WTC11 (cell line): ENCODE measurements around the gene SHISAL1.

Experiments used
- KAT7 ChIP-seq: sonication (generic); formaldehyde crosslinking; IDR thresholded peaks from 2 replicates; pipeline ENCODE4 v1.8.1; 2023; ENCODE audit warnings: missing genetic modification reagents, mild to moderate bottlenecking, borderline replicate concordance
- PRDM15 ChIP-seq: sonication (generic); formaldehyde crosslinking; IDR thresholded peaks from 2 replicates; pipeline ENCODE4 v1.8.0; 2022; ENCODE audit warnings: missing genetic modification reagents
- ZNF121 ChIP-seq: sonication (generic); formaldehyde crosslinking; IDR thresholded peaks from 2 replicates; pipeline ENCODE4 v1.8.0; 2023; ENCODE audit warnings: missing genetic modification reagents
- ZNF232 ChIP-seq: sonication (generic); formaldehyde crosslinking; IDR thresholded peaks from 2 replicates; pipeline ENCODE4 v1.8.0; 2022; ENCODE audit warnings: mild to moderate bottlenecking, missing genetic modification reagents
- TF ChIP-seq, protein P1 (sequence below): fragments of 200-600 bp; IDR thresholded peaks from 2 replicates; pipeline ENCODE4 v1.8.0; 2022; ENCODE audit warnings: antibody characterized with exemption

DNA sequence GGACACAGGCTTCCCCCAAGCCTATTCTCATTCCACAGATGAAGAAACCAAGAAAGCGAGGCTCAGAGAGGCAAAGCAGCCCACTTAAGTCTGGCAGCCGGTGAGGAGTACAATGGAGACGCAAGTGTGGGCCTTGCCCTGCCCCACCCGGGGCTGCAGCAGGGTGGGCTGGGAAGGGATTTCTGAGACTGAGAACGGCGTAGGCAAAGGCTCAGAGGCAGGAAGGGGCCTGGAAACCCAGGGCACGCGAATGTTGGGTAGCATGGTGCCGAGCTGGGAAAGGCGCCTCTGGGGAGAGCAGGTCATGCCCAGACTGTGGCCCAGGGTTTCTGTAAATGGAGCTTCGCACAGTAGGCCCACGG, 47.5 kb upstream of the SHISAL1 start:
- TF ChIP-seq, protein P1, sequence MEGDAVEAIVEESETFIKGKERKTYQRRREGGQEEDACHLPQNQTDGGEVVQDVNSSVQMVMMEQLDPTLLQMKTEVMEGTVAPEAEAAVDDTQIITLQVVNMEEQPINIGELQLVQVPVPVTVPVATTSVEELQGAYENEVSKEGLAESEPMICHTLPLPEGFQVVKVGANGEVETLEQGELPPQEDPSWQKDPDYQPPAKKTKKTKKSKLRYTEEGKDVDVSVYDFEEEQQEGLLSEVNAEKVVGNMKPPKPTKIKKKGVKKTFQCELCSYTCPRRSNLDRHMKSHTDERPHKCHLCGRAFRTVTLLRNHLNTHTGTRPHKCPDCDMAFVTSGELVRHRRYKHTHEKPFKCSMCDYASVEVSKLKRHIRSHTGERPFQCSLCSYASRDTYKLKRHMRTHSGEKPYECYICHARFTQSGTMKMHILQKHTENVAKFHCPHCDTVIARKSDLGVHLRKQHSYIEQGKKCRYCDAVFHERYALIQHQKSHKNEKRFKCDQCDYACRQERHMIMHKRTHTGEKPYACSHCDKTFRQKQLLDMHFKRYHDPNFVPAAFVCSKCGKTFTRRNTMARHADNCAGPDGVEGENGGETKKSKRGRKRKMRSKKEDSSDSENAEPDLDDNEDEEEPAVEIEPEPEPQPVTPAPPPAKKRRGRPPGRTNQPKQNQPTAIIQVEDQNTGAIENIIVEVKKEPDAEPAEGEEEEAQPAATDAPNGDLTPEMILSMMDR, result no peak
- no peak for TF ChIP-seq PRDM15 (CRISPR knock-in tag)
- no peak for TF ChIP-seq ZNF232 (CRISPR knock-in tag)
- no peak for TF ChIP-seq ZNF121
- TF ChIP-seq KAT7 (CRISPR knock-in tag), result no peak
